ENCODE results near the gene TEKT2.

Gene TEKT2

GRCh38 chr1:36118447-36119204 lies 34.7 kb downstream of the TEKT2 start:
- H3K4me3 ChIP-seq (ENCODE audit: low read length), result no peak overlapping the region

GRCh38 chr1:36119456-36119855 lies 35.6 kb downstream of the TEKT2 start:
- no peak overlapping the region for H3K4me3 ChIP-seq (ENCODE audit: low read length)
- H3K36me3 ChIP-seq (ENCODE audit: control insufficient read depth, insufficient read depth, low read length), result no peaks in the 10 kb centered on the region
- DNase-seq (ENCODE audit: low read depth, low spot score), result no peak
- WGBS (ENCODE audit: insufficient coverage, insufficient read length), result no CpG with 5 or more reads among the region's 9 CpGs
- peaks cover 10% of the 10 kb centered on the region for H3K27me3 ChIP-seq (ENCODE audit: control insufficient read depth, insufficient read depth, low read length)
- no peaks in the 10 kb centered on the region; the same call in 1 of the 2 replicates for H3K4me1 ChIP-seq (ENCODE audit: control insufficient read depth, insufficient read depth, low read length)
- no peak overlapping the region for H3K27ac ChIP-seq (ENCODE audit: low read length)
- H3K9me3 ChIP-seq (ENCODE audit: control insufficient read depth, insufficient read depth, low read length), result no peaks in the 10 kb centered on the region

More at GRCh38 chr1:36118447-36119204, 34.7 kb downstream of the TEKT2 start:
- no peaks in the 10 kb centered on the region for H3K9me3 ChIP-seq (ENCODE audit: control insufficient read depth, insufficient read depth, low read length)
- H3K4me1 ChIP-seq (ENCODE audit: control insufficient read depth, insufficient read depth, low read length), result no peaks in the 10 kb centered on the region; the same call in 1 of the 2 replicates
- no peak for DNase-seq (ENCODE audit: low read depth, low spot score)
- H3K27ac ChIP-seq (ENCODE audit: low read length), result no peak overlapping the region
- H3K36me3 ChIP-seq (ENCODE audit: control insufficient read depth, insufficient read depth, low read length), result no peaks in the 10 kb centered on the region
- H3K27me3 ChIP-seq (ENCODE audit: control insufficient read depth, insufficient read depth, low read length), result peaks cover 3% of the 10 kb centered on the region; the same call in 1 of the 2 replicates
- WGBS (ENCODE audit: insufficient coverage, insufficient read length), result no CpG with 5 or more reads among the region's 10 CpGs

- Histone ChIP-seq H3K27me3 (ENCODE audit: control insufficient read depth, insufficient read depth, low read length) (peaks cover 17% of the 10 kb centered on the region), H3K9me3 (ENCODE audit: control insufficient read depth, insufficient read depth, low read length) (no peaks in the 10 kb centered on the region), H3K4me3 (ENCODE audit: low read length) (no peak overlapping the region), H3K36me3 (ENCODE audit: control insufficient read depth, insufficient read depth, low read length) (no peaks in the 10 kb centered on the region), H3K27ac (ENCODE audit: low read length) (no peak overlapping the region), H3K4me1 (ENCODE audit: control insufficient read depth, insufficient read depth, low read length) (no peaks in the 10 kb centered on the region)
- 100% methylated on average over 2 of the region's 12 CpGs for WGBS (ENCODE audit: insufficient coverage, insufficient read length)
- no peak for DNase-seq (ENCODE audit: low read depth, low spot score)
Measured at GRCh38 chr1:36122062-36123030, 38.5 kb downstream of the TEKT2 start.

- peaks cover 17% of the 10 kb centered on the region for H3K27me3 ChIP-seq (ENCODE audit: control insufficient read depth, insufficient read depth, low read length)
- H3K9me3 ChIP-seq (ENCODE audit: control insufficient read depth, insufficient read depth, low read length), result no peaks in the 10 kb centered on the region
- H3K36me3 ChIP-seq (ENCODE audit: control insufficient read depth, insufficient read depth, low read length), result no peaks in the 10 kb centered on the region
- H3K4me1 ChIP-seq (ENCODE audit: control insufficient read depth, insufficient read depth, low read length), result no peaks in the 10 kb centered on the region
- H3K4me3 ChIP-seq (ENCODE audit: low read length), result no peak overlapping the region
- no peak for DNase-seq (ENCODE audit: low read depth, low spot score)
- H3K27ac ChIP-seq (ENCODE audit: low read length), result no peak overlapping the region
- WGBS (ENCODE audit: insufficient coverage, insufficient read length), result no CpG with 5 or more reads among the region's 8 CpGs
Measured at GRCh38 chr1:36123356-36123755, 39.5 kb downstream of the TEKT2 start.

GRCh38 chr1:36124404-36125128 lies 40.7 kb downstream of the TEKT2 start:
- H3K27ac ChIP-seq (ENCODE audit: low read length), result no peak overlapping the region
- no peaks in the 10 kb centered on the region for H3K36me3 ChIP-seq (ENCODE audit: control insufficient read depth, insufficient read depth, low read length)
- peak overlapping the region; percentile 45; the same call in 1 of the 2 replicates for H3K4me3 ChIP-seq (ENCODE audit: low read length)
- H3K9me3 ChIP-seq (ENCODE audit: control insufficient read depth, insufficient read depth, low read length), result no peaks in the 10 kb centered on the region
- no peaks in the 10 kb centered on the region for H3K4me1 ChIP-seq (ENCODE audit: control insufficient read depth, insufficient read depth, low read length)
- no CpG with 5 or more reads among the region's 42 CpGs for WGBS (ENCODE audit: insufficient coverage, insufficient read length)
- no peak for DNase-seq (ENCODE audit: low read depth, low spot score)
- H3K27me3 ChIP-seq (ENCODE audit: control insufficient read depth, insufficient read depth, low read length), result peaks cover 17% of the 10 kb centered on the region

- no peak for DNase-seq (ENCODE audit: low read depth, low spot score)
- Histone ChIP-seq H3K4me3 (ENCODE audit: low read length) (peak within 1 kb of the TSS; percentile 45; the same call in 1 of the 2 replicates), H3K27ac (ENCODE audit: low read length) (no peak within 1 kb of the TSS), H3K36me3 (ENCODE audit: control insufficient read depth, insufficient read depth, low read length) (no peaks in the 10 kb centered on the region), H3K4me1 (ENCODE audit: control insufficient read depth, insufficient read depth, low read length) (no peaks in the 10 kb centered on the region), H3K27me3 (ENCODE audit: control insufficient read depth, insufficient read depth, low read length) (peaks cover 17% of the 10 kb centered on the region), H3K9me3 (ENCODE audit: control insufficient read depth, insufficient read depth, low read length) (no peaks in the 10 kb centered on the region)
- WGBS (ENCODE audit: insufficient coverage, insufficient read length), result no CpG with 5 or more reads among the region's 77 CpGs
Measured at GRCh38 chr1:36125129-36125991, 41.5 kb downstream of the TEKT2 start, which contains the start of gene COL8A2. Gene COL8A2, minus strand, starts transcription at chr1:36125222. Its CDS starts 24,980 bp downstream, at chr1:36100242.

GRCh38 chr1:36126005-36126716 lies 42.3 kb downstream of the TEKT2 start:
- no peak overlapping the region for H3K27ac ChIP-seq (ENCODE audit: low read length)
- no peaks in the 10 kb centered on the region for H3K9me3 ChIP-seq (ENCODE audit: control insufficient read depth, insufficient read depth, low read length)
- H3K27me3 ChIP-seq (ENCODE audit: control insufficient read depth, insufficient read depth, low read length), result peaks cover 17% of the 10 kb centered on the region
- H3K4me3 ChIP-seq (ENCODE audit: low read length), result no peak overlapping the region
- no CpG with 5 or more reads among the region's 21 CpGs for WGBS (ENCODE audit: insufficient coverage, insufficient read length)
- H3K36me3 ChIP-seq (ENCODE audit: control insufficient read depth, insufficient read depth, low read length), result no peaks in the 10 kb centered on the region
- no peak for DNase-seq (ENCODE audit: low read depth, low spot score)
- H3K4me1 ChIP-seq (ENCODE audit: control insufficient read depth, insufficient read depth, low read length), result no peaks in the 10 kb centered on the region

- Histone ChIP-seq H3K9me3 (ENCODE audit: control insufficient read depth, insufficient read depth, low read length) (no peaks in the 10 kb centered on the region), H3K4me3 (ENCODE audit: low read length) (no peak overlapping the region), H3K27ac (ENCODE audit: low read length) (no peak overlapping the region), H3K27me3 (ENCODE audit: control insufficient read depth, insufficient read depth, low read length) (peaks cover 17% of the 10 kb centered on the region), H3K36me3 (ENCODE audit: control insufficient read depth, insufficient read depth, low read length) (no peaks in the 10 kb centered on the region), H3K4me1 (ENCODE audit: control insufficient read depth, insufficient read depth, low read length) (no peaks in the 10 kb centered on the region)
- 100% methylated on average over 1 of the region's 7 CpGs for whole genome bisulfite sequencing (ENCODE audit: insufficient coverage, insufficient read length)
- DNase-seq (ENCODE audit: low read depth, low spot score), result no peak
Measured at GRCh38 chr1:36126797-36127500, 43.1 kb downstream of the TEKT2 start.
